HG03175 (cell line): ENCODE measurements around the gene KCNQ4.

ENCODE experiments used
- ATAC-seq: cut with Tn5 transposase; IDR thresholded peaks from one replicate; pipeline ENCODE4 v1.9.1; 2021; ENCODE audit warnings: mild to moderate bottlenecking, moderate library complexity; ENCODE audit not compliant: unreplicated experiment

The KCNQ4 gene

DNA sequence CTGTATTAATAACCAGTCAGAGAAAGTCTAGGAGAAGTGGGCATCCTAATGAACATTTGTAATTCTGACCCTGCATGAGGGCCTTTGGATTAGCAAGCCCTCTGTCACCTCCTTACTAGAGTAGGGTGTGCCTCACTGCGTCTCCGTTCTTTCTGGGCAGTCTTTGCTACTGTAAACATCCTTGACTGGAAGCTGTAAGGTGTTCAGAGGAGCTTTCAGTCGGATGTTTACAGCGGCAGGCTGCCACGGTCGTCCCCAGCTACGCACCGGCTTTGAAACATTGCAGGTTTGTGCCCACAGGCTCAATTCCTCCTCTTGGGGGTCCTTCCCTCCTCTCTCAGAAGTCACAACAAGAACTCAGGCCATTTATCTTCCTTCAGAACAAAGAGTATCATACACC, 29.4 kb upstream of the KCNQ4 start:
- no peak for ATAC-seq

DNA sequence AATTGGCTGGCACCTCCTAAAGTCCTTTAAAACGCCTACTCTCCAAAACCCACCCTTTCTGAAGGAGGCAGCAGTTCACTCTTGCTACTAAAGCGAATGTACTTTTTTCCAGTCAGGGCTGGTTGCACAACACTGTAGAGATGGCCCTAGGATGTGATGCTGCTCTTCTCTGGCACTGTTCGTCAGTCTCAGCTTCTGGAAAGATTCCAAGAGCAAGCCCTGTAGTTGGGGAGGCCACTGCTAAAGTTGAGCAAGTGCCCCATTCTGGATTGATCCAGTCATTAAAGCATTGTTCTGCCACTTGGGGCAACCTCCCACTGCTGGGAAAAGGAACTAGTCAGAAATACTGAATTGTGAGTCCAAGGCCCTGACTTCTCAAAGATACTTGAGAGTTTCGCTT, 28.5 kb upstream of the KCNQ4 start:
- no peak for ATAC-seq

DNA sequence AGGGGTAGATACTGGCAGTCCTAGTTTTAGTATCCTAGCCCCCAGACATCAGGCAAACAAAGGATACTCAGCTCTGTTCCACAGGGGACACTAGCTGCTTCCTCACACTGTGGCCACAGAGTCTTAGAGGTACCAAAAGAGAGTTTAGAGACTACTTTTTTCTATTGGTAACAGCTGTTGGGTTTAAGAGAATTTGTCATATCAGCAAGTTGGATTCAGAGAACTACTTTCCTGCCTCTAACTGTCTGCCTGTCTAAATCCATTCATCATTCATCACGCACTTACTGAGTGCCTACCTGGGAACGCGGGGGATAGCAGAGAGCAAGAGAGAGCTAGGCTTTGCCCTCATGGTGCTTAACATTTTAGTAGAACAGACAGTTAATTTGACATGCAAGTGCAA, 27.1 kb upstream of the KCNQ4 start:
- no peak for ATAC-seq

DNA sequence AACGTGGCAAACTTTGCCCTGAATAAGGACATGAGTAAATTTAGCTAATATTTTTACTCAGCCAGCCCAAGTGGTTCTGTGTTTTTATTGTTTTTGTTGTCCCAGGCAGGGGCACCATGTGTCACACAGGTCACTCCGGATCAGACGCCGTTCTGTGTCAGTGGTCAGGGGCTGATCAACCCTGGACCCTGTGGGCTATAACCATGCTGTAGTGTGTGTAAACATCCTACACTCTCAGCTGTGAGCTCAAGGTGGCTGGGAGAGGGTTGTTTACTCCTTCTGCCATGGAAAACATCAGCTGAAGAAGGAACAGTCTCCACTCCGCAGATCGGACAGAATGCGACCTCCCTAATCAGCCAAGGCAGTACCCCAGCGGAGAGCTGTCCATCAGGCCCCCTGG, 26.5 kb upstream of the KCNQ4 start:
- no peak for ATAC-seq

DNA sequence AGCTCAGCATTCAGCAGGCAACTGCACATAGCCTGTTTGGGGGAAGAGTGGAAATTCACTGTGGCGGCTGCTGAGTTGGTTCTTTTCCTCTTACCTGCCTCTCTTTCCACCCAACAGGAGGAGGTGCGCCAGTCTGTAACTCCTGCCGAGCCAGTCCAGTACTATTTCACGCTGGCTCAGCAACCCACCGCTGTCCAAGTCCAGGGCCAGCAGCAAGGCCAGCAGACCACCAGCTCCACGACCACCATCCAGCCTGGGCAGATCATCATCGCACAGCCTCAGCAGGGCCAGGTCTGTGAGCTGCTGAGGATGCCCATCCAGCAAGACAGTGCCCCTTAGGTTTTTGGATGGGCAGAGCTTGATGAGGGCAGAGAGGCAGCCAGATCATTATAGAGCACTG, 25.6 kb upstream of the KCNQ4 start:
- ATAC-seq, result no peak

DNA sequence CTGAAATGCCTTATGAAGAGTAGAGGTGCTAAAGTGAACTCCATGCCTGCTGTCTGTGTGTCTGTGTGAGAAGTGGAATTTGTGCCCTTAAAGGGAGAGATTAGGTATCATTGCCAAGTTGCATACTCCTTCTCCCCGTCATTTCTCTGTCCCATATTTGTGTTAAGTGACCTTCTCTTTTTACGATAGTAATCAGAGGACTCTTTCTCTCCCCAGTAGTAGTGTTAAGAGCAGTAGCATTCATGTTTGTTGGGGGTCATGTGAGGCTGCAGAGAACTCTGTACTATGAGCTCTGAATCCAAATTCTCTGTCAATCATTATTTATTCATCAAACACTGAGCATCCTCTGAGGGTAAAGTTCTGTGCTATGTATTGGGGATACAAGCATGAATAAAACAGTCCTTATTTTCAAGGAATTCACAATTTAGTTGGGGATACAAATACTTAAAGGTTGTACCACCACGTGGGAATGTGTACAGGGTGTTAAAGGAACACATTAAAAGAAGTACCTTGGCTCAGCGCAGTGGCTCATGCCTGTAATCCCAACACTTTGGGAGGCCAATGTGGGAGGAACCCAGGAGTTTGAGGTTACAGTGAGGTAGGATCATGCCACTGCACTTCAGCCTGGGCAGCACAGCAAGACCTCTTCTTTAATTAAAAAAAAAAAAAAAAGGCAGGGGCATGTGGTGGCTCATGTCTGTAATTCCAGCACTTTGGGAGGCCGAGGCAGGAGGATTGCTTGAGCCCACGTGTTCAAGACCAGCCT, 24.8 kb upstream of the KCNQ4 start:
- ATAC-seq, result no peak

DNA sequence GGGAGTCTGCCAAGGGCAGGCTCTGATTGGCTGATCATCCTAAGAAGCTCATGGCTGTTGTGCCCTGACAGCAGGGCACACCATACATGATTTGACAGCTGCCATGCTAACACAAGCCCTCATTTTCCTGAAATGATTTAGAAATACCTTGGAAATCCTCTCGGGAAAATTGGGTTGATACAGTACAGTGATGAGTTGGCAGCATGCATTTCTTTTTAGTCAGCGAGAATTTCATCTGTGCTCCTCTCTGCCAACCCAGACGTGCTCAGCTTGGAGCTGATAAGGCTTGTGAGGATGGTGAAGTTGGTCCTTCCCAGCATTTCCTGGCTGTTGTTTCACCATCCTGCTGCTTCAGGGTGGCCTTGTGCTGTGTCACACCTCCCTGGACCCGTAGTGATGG, 22.6 kb upstream of the KCNQ4 start:
- no peak for ATAC-seq

DNA sequence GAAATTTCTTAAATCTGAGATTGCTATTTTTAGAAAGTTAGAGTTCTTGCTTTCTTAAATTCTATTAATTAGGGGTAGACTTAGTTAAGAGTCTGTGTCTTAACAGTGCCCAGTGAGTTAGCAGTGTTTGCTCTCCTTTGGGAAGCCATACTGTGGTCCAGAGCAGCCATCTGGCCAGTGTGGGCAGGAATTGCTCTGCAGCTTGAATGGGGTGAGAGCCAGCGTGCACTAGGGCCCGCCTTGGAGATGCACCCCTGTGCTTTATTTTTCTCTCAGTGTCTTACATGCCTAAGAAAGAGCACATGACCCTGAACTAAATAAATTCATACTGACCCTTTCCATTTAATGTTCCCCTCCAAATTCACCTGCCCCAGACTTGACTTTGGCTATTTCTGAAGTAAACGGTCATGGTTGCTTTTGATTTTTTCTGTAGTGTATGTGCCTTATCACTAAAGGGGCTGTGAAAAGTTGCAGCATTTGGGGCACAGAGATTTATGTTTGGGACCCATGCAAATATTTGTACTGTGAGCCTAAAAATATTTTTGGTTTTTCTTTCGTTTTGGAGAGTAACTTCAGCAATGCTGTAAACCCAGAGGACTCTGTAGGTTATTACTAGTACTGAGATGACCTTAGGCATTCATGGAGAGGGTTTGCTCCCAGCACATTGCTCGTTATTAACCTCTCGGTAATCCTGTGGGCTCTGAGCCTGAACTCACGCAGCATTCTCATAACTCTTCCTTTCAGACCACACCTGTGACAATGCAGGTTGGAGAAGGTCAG, 21.3 kb upstream of the KCNQ4 start:
- ATAC-seq, result no peak

DNA sequence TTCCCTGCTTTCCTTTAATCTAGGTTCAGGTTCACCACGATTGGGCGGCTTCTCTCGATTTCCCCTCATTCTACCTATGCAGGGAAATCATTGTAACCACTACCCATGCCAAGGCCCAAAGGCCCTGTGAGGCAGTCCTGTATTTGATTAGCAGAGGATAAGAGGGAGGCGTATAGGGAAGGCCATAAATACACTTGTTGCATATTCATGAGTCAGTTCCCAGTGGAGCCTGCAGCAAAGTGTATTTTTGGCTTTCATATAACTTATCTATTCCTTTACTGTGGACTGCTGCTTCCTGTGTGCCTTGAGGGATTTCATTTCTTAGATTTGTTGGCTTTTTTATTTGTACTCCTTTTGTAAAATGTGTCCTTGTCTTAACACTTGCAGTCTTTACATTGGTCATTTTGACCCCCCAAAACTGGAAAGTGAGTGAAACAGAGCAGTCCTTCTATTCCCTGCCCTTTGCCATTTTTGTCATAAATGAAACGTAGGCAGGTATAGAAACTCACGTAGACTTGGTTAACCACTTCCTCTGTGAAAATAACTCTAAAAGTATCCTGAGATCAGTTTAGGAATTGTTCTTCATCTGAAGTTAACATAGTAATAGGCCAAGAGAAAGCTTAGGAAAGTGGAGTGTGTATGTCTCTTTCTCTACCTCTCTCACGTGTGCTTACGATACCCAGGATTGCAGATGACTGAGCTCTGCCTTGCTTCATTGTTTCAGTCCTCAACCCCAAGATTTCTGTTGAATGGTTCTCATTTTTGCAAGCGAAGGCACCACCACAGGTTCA, 19.6 kb upstream of the KCNQ4 start:
- ATAC-seq, result no peak

DNA sequence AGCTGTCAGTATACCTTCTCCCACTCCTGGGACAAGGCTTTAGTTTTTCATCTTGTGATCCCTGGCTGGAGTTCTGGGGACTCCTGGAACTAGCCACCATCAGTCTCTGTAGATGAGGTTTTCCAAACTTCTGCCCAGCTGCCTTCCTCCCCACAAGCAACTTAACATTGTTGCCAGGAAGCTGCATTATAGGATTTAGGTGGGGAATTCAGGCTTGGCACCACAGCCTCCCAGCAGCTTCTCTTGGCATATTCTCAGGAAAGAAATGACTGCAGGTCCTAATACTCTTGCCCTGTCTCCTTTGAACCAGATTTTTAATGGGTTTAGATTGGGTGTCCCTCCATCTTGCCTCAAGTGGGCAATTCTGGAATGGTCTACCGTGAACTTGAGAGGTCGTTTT, 18.6 kb upstream of the KCNQ4 start:
- no peak for ATAC-seq

DNA sequence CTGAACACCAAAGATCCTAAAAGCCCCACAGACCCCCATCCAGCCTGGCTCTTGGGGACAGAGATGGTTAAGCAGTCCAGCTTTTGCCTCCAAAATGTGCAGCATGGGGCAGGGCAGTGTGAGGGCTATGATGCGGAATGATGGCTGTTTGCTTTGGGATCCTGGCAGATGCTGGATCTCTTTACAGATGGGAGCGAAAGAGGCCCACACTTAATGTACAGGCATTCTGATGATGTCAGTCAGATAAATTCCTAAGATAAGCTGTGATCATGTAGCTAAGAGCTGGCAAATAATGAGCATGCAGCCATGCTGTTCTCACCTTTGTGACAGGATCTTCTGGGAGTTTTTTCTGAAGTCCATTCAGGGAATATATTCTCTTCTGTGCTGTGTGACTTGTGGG, 17.6 kb upstream of the KCNQ4 start:
- ATAC-seq, result no peak

DNA sequence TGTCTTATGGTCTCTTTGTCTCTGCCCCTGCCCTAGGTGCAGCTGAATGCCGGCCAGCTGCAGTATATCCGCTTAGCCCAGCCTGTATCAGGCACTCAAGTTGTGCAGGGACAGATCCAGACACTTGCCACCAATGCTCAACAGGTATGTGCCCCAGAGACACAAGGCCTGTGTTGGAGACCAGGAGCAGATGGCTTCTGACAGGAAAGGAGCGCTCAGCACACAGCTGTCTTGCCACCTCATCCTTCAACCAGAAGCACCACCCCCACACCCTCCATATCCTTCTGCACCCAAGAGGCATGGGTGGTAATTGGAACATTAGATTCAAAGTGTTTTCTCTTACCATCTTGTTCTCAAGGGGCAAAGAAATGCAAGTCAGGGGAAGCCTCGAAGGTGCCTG, 17.0 kb upstream of the KCNQ4 start:
- no peak for ATAC-seq

DNA sequence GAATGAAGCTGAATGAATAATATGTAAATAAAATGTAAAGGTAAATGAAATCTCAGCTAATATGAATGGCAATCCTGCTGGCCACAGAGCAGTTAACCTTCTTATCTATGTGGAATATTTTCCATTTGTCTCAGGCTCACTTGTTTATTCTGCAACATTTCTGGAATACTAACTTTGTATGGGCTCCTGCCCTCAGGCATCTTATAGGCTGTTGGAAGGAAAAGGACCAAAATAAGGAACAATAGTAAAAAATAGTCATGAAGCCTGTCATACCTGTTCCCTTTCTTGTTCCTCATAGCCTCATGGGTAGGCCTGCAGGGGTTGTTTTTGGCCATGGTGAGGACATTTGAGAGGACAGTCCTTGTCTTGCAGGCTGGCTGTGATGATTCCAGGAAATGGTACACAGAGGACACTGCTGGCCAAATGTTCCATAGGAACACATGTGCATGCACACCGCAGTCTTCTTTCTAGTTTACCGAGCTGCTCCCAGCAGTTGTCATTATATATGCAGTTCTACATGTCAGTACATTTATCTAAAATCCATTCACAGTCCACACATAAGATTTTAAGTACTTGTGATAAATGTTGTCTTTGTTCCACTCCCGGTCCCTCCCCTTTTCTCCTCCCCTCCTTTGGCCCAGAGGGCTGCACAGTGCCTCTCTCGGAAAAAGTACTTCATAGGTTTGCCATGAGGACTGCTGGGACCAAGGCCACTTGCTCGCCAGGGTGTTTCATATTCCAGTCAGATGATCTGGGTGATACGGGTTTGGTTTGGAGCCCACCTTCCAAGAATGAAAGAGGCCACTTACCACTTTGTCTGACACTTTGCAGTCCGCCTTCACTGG, 15.2 kb upstream of the KCNQ4 start:
- ATAC-seq, result no peak

DNA sequence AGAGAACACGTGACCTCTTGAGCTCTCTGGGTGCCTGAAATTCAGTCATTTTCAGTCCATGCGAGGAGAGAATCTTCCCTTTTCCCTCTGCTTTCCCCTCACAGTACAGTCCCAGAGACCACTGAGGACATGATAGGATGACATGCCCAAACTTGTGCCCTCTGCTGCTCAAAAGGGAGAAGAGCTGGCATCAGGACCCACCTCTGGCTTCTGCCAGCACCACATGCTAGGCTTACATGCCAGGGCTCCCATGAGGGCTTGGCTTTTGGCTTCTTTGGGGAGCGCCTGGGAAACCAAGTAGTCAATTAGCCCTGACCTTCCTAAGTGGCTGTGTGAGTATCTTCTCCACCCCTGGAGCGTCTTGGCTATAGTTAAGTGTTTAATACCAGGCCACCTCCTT, 13.8 kb upstream of the KCNQ4 start:
- ATAC-seq, result no peak

DNA sequence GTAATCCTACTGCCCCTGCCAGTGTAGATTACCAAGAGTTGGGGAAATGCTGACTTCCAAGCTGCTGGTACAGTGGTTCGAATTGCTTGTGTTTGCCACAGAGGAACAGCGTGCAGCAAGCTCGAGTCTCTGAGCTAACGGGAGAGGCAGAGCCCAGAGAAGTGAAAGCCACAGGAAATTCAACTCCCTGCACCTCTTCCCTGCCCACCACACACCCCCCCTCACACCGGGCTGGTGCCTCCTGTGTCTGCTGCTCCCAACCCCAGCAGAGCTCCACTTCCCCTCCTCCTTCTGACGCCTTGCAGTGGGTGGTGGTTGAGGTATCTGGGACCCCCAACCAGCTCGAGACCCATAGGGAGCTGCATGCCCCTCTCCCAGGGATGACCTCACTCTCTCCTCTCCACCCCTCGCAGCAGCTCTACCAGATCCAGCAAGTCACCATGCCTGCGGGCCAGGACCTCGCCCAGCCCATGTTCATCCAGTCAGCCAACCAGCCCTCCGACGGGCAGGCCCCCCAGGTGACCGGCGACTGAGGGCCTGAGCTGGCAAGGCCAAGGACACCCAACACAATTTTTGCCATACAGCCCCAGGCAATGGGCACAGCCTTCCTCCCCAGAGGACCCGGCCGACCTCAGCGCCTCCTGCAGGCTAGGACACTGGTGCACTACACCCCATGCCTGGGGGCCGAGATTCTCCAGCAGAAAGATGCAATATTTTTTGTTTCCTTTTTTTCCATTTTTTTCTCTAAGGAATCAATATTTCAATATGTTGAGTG, 13.1 kb upstream of the KCNQ4 start:
- no peak for ATAC-seq

DNA sequence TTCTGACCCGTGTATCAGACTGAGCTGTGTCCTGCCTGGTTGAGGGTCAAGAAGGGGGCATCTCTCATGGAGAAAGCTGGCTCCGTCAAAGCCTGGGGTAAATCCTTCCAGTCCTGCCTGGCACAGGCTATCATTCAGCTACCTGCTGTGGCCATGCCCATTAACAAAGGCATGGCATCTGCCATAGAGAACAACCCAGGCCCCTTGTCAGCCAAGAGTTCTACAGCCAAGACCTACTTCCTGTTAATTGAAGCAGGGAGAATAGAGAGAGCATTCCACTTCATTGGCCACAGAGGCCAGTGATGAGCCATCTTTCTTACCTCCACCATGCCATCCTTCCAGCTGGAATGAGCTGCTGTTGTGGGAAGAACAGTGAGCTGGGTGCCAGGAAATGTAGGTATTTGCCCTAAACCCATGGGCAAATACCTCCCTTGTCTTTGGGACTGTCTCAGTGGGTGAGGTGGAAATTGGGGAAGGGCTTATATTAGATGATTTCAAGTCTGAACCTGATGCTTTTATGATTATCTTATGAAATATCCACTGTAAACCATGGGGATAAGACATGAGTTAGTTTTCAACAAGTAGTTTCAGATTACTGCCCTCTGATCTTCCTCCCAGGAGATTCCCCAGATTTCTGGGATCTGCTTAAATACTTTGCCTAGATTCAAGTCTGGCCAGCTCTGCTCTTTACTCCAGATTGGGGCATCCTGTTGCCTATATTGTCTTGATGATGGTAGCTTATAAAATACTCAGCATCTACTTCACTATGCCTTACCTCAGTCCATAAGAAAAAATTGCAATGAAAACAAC, 11.2 kb upstream of the KCNQ4 start:
- ATAC-seq, result no peak

DNA sequence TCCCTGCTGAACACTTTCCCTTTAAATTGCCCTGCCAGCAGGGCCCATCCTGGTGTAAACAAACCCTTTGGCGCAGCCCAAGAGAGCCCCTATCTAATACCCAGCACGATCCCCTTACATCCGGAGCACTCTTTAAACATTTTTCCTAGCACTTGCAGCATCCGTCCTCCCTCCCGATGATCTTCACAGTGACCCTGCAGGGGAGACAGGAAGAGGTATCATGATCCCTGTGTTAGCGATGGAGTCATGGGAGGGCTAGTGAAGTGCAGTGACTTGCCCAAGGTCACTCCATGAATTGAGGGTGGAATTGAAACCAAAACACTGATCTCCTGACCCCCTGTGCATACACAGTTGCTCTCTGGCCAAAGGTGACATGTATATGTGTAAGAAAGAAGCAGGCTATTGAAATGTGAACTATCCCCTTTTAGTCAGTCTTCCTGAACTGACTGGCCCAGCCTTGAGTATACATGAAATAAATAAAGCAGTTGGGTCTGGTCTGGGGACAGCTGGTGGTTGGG, 9.8 kb upstream of the KCNQ4 start:
- no peak for ATAC-seq

DNA sequence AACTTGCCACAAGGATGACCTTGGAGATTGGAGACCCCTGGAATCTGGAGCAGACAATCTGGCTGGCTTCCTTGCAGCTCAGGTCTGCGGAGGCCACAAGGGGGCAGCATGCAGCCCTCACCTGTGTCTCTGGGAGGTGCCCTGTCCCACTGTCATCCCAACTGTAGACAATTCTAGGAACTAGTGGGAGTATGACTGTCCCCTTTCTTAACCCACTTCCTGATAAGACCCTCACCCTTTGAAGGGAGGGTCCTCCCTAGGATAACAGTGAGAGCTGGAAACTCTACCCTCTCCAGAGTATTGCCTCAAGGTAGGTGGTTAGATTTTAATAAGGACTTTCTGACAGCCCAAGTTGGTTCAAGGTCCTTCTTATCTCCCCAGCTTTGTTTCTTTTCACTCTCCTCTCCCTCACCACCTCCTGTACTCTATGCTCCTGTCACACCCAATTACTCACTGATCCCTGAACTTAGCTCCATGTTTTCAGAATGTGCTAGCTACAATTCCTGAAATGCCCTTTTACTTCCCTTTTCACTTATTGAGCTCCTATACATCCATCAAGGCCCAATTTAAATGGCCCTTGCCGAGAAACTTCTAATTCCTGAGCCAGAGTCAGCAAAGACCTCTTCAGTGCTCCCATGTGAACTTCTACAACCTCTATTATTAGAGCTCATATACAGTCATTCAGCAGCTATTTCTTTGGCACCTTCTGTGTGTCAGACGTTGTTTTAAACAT, 9.2 kb upstream of the KCNQ4 start:
- no peak for ATAC-seq
